Colon (tissue), 2 donors: ENCODE data around the gene SLC2A1.

Experiments
- FAIRE-seq: peaks from 2 replicates; lab custom pipeline; 2012; peaks lifted over from hg19 to GRCh38; lab: Jason Lieb, UNC
- donor health status: control.
- donor health status: control.

SLC2A1 gene

DNA sequence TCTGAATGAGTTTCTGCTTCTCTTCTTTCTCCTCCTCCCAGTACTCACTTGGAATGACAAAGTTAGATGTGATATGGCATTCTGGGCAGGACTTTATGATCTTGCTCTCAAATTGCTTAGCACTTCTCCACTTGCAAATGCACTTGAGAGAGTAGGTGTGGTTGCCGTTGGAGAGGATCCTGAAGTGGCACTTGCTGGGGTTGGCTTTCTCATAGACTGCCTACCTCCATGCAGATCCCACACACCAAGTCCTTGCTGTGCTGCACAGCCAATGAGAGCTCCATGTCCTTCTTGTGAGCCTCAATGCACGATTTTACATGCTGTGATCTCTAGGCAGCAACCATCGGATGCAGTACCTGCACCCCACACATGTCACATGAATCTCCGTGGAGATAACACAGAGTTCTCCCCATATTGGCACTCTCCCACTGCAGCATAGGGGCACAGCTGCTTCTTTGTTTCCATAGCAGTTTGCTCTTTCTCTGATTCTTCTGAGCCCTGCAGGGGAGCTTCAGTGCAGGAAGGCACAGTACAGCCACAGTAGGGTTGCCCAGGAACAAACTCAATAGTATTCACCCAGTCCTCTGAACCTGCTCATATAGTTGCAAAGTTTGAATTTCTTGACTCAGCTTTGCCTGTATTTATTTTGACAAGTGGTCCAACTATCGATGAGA, 67.1 kb downstream of the SLC2A1 start:
- no peak for FAIRE-seq

DNA sequence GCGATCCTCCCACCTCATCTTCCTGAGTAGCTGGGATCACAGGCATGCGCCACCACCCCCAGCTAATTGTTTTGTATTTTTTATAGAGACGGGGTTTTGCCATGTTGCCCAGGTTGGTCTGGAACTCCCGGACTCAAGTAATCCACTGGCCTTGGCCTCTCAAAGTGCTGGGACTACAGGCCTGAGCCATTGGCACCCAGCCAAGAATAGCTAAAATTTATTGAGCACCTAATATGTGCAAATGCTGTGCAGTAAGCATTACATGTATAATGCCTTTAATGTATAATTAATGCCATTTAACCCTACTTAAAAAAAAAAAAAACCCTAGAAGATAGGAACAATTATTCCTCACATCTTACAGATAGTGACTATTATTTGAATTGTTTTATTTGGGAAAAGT, 69.4 kb downstream of the SLC2A1 start:
- FAIRE-seq: no peak

DNA sequence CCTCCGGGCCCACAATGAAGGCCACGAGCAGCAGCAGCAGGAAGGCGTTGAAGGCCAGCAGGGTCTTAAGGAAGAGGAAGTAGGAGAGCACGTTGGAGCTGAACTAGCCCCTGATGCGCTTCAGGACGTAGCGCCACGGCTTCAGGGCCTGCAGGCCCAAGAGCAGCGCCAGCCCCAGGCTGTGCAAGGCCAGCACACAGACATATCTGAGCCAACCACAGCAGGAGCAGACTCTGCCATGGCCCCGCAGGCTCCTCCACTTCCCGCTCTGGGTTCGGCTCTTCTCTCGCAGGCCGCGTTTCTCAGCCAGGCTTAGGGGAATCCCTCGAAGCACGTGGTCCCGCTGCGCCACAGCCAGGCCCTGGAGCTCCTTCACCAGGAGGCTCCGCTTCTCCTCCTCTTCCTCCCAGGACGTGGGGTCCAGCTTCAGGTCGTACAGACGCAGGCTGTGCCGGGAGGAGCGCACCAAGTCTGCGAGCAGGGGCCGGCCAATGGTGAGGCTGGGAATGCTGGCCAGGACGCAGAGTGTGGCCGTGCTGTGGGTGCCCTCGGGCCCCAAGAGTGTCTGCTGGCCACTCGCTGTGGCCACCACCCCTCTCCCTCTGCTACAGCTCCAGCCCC, 70.5 kb downstream of the SLC2A1 start:
- no peak for FAIRE-seq

DNA sequence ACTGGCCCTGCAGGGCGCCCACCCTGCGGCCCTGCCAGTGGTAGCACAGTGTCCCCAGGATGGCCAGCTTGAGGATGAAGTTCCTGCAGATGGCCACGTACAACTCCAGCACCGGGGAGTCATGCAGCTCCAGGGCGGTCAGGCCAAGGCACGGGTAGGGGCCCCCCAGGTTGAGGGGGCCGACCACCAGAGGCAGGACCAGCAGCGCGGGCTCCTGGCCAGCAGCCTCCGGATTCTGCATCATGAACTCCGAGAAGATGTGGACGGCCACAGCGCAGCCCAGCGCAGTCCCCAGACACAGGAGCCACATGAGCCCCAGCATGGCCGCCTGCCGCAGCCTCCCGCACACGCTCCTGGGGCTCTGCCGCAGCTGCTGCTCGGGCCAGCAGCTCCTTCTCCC, 71.3 kb downstream of the SLC2A1 start:
- FAIRE-seq: no peak

DNA sequence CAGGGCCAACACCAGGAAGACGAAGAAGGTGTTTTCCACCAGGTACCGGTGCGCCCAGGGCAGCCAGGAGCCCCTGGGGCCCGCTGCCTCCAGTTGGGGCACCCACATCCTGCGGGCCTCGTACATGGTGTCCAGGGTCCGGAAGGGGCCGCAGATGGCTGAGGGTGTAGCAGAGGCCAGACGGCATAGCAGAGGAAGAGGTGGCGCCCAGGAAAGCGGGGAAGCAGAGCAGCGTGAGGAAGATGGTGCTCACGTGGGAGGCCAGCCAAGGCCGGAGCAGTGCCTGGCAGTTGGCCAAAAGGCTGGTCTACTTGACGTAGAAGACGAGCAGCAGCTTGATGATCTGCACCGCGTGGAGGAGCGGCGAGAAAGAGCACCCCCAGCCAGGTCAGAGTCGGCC, 71.9 kb downstream of the SLC2A1 start:
- FAIRE-seq: no peak

DNA sequence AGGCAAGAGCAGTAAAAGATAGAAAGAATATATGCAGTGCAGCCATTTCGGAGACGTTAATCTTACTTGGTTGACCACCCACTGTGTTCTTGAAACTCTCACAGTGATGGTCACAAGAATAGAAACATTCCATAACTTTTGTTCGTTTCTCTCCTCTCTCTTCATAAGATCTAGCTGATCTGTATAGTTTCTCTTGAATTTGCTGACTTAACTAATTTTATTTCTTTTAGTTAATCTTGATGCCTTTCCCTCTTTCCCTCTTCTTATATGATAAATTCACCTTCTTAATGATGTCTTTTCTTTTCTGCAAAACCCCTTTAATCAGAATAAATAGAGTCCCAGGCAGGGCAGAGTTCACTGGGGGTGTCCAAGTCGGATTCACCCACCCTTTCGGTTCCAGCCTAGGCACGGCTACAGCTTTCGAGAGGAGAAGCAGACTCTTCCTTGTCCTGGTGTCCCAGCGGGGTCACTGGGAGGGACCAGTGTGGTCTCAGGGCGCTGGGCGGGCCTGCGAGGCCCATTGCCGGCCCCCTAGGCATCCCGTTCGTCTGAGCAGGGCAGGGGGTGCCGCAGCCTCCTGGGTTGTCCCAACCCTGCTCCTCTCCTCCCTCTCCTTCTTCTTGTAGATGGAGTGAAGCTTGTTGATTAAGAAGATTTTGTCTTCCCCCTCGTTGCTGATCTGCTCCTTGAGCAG, 72.5 kb downstream of the SLC2A1 start:
- no peak for FAIRE-seq

DNA sequence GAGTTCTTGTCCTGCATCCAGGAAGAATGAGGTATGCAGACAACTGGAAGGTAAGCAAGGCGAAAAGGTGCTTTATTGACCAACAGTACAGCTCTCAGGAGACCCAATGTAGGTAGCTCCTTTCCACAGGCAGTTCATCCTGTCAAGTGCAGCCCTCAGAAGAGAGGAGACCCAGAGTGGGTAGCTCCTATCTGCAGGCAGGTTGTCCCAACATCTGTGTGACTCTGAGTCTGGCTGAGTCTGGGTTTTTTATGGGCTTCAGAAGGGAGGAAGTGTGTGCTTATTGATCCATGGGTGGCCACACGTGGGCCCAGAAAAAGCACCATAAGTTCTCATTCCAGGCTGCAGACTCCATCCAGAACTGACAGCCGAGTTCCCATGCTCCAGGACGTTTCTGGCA, 78.3 kb downstream of the SLC2A1 start:
- no peak for FAIRE-seq

DNA sequence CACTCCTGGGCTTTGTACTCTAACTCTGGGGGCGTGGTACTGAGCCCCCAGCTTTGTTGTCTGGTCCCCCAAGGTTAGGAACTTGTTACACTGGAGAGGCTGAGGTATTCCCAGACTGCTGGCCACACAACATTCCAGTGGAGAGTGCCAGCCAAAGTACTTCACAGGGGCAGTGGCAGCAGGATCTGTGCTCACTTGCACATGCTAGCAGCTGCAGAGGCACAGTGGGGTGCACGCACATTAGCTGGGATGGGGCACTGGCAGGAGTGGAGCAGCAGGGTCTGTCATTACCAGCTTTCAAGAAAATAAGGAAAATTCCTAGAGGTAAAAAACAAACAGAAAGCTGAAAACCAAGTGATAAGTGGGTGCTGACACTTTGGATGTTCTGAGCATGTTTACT, 81.3 kb downstream of the SLC2A1 start:
- no peak for FAIRE-seq

DNA sequence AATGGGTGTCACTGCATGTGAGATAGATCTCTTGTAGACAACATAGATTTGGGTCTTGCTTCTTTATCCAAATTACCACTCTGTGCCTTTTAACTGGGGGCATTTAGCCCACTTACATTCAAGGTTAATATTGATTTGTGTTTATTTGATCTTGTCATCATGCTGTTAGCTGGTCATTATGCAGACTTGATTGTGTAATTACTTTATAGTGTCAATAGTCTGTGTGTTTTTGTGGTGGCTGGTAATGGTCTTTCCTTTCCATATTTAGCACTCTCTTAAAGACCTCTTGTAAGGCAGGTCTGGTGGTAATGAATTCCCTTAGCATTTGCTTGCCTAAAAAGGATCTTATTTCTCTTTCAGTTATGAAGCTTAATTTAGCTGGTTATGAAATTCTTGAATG, 82.7 kb downstream of the SLC2A1 start:
- FAIRE-seq: no peak
